Hepatocyte (in vitro differentiated cells): ENCODE measurements around the gene MUC5B. TPM values are rescaled to one million over a fixed set of nuclear protein-coding genes. Genes with fewer than 3 reads are reported as not detected.

Experiments used
- DNase-seq: peaks from one replicate; pipeline ENCODE4 v3.0.0-alpha.2; 2016; ENCODE audit warnings: low spot score
- H2AFZ ChIP-seq: fragments of 200-600 bp; sonication (generic); 2 replicates; pipeline ENCODE4 v1.6.0; 2016; ENCODE audit warnings: antibody characterized with exemption, mild to moderate bottlenecking
- H3K27ac ChIP-seq: fragments of 200-600 bp; sonication (generic); 2 replicates; pipeline ENCODE4 v1.5.1; 2016; ENCODE audit warnings: mild to moderate bottlenecking
- H3K27me3 ChIP-seq: fragments of 200-600 bp; sonication (generic); 2 replicates; pipeline ENCODE4 v1.6.1; 2016
- H3K36me3 ChIP-seq: fragments of 200-600 bp; sonication (generic); replicated peaks from 2 replicates; pipeline ENCODE4 v1.5.1; 2016; ENCODE audit warnings: low read depth; ENCODE audit not compliant: insufficient read depth
- H3K4me1 ChIP-seq: fragments of 200-600 bp; sonication (generic); 2 replicates; pipeline ENCODE4 v1.5.1; 2016; ENCODE audit warnings: mild to moderate bottlenecking, moderate library complexity; ENCODE audit not compliant: insufficient read depth
- H3K4me2 ChIP-seq: fragments of 200-600 bp; sonication (generic); 2 replicates; pipeline ENCODE4 v1.6.0; 2016
- H3K4me3 ChIP-seq: fragments of 200-600 bp; sonication (generic); 2 replicates; pipeline ENCODE4 v1.5.1; 2016; ENCODE audit warnings: mild to moderate bottlenecking
- H3K79me2 ChIP-seq: fragments of 200-600 bp; sonication (generic); 2 replicates; pipeline ENCODE4 v1.6.0; 2017; ENCODE audit warnings: mild to moderate bottlenecking
- H3K9me2 ChIP-seq: fragments of 200-600 bp; sonication (generic); replicated peaks from 2 replicates; pipeline ENCODE4 v1.6.0; 2017; ENCODE audit warnings: mild to moderate bottlenecking; ENCODE audit not compliant: insufficient read depth
- H3K9me3 ChIP-seq: fragments of 200-600 bp; sonication (generic); 2 replicates; pipeline ENCODE4 v1.5.1; 2016; ENCODE audit warnings: low read depth, mild to moderate bottlenecking
- H4K20me1 ChIP-seq: fragments of 200-600 bp; sonication (generic); 2 replicates; pipeline ENCODE4 v1.6.0; 2016; ENCODE audit warnings: mild to moderate bottlenecking; ENCODE audit not compliant: insufficient read depth, poor library complexity, severe bottlenecking
- CTCF ChIP-seq: fragments of 200-600 bp; sonication (generic); IDR thresholded peaks from 2 replicates; pipeline ENCODE4 v1.5.1; 2016; ENCODE audit warnings: antibody characterized with exemption, mild to moderate bottlenecking; ENCODE audit not compliant: poor library complexity
- EZH2 ChIP-seq: fragments of 200-600 bp; sonication (generic); IDR thresholded peaks from 2 replicates; pipeline ENCODE4 v1.6.1; 2016; ENCODE audit warnings: antibody characterized with exemption, mild to moderate bottlenecking, borderline replicate concordance
- EZH2phosphoT487 ChIP-seq: fragments of 200-600 bp; sonication (generic); IDR thresholded peaks from one replicate; pipeline ENCODE4 v1.6.1; 2018; ENCODE audit warnings: antibody characterized with exemption, mild to moderate bottlenecking, low read depth, moderate library complexity; ENCODE audit not compliant: unreplicated experiment, severe bottlenecking
- WGBS: methylation state at CpG from one replicate; pipeline ENCODE4 v1.1.6; 2016; ENCODE audit warnings: low lambda C conversion rate; ENCODE audit errors: missing lambda C conversion rate; 5-methylcytosine and 5-hydroxymethylcytosine counted together
- polyA plus RNA-seq: library from polyadenylated mRNA; unstranded; fragments of >200 nt; fragmentation: Nextera tagmentation; extraction: Ambion mirVana; gene quantifications from 2 replicates; pipeline ENCODE4 v1.2.1, GENCODE V29; 2016
- total RNA-seq: library from RNA; depleted of rRNA; stranded (reverse); fragments of >200 nt; gene quantifications from 2 replicates; pipeline ENCODE4 v1.2.3, GENCODE V29; 2014

MUC5B gene
- total and polyA plus RNA-seq, 2 experiments from 2014 or later: 0.07 to 0.15 TPM

- H3K27me3 ChIP-seq: no peaks in the 10 kb centered on the region
- H3K36me3 ChIP-seq: no peaks in the 10 kb centered on the region
- DNase-seq: no peak
- H3K79me2 ChIP-seq: no peaks in the 10 kb centered on the region
- no peaks in the 10 kb centered on the region for H3K9me3 ChIP-seq
- H3K4me1 ChIP-seq: no peaks in the 10 kb centered on the region
- 95% methylated on average over 14 of the region's 14 CpGs for WGBS
- no peak overlapping the region for H3K4me2 ChIP-seq
- H4K20me1 ChIP-seq: no peaks in the 10 kb centered on the region
- H3K9me2 ChIP-seq: no peaks in the 10 kb centered on the region
- no peak for TF ChIP-seq CTCF
- no peak for TF ChIP-seq EZH2phosphoT487
- no peak for TF ChIP-seq EZH2
- no peak overlapping the region for H3K27ac ChIP-seq
- H3K4me3 ChIP-seq: no peak overlapping the region
- no peak overlapping the region for H2AFZ ChIP-seq
These were observed 51.6 kb downstream of the MUC5B start for GRCh38 chr11:1274501-1274900.

- H3K27me3 ChIP-seq: no peaks in the 10 kb centered on the region
- no peak overlapping the region for H3K4me3 ChIP-seq
- no peaks in the 10 kb centered on the region for H4K20me1 ChIP-seq
- no peak for TF ChIP-seq EZH2
- no peak for TF ChIP-seq CTCF
- TF ChIP-seq EZH2phosphoT487: no peak
- no peak overlapping the region for H2AFZ ChIP-seq
- no peaks in the 10 kb centered on the region for H3K4me1 ChIP-seq
- DNase-seq: no peak
- H3K27ac ChIP-seq: no peak overlapping the region
- H3K4me2 ChIP-seq: no peak overlapping the region
- no peaks in the 10 kb centered on the region for H3K9me3 ChIP-seq
- no peaks in the 10 kb centered on the region for H3K9me2 ChIP-seq
- WGBS: 94% methylated on average over 17 of the region's 18 CpGs
- no peaks in the 10 kb centered on the region for H3K36me3 ChIP-seq
- H3K79me2 ChIP-seq: no peaks in the 10 kb centered on the region
These were observed 52.2 kb downstream of the MUC5B start for GRCh38 chr11:1275021-1275420.

- H3K79me2 ChIP-seq: no peaks in the 10 kb centered on the region
- TF ChIP-seq EZH2 (no peak), CTCF (no peak), EZH2phosphoT487 (no peak)
- no peaks in the 10 kb centered on the region for H3K36me3 ChIP-seq
- H4K20me1 ChIP-seq: no peaks in the 10 kb centered on the region
- no peak overlapping the region for H3K4me2 ChIP-seq
- H3K9me3 ChIP-seq: no peaks in the 10 kb centered on the region
- 98% methylated on average over 31 of the region's 32 CpGs for WGBS
- H3K4me1 ChIP-seq: no peaks in the 10 kb centered on the region
- H3K27ac ChIP-seq: no peak overlapping the region
- no peaks in the 10 kb centered on the region for H3K27me3 ChIP-seq
- no peak for DNase-seq
- H3K4me3 ChIP-seq: no peak overlapping the region
- no peaks in the 10 kb centered on the region for H3K9me2 ChIP-seq
- no peak overlapping the region for H2AFZ ChIP-seq
These were observed 53.4 kb downstream of the MUC5B start for GRCh38 chr11:1276041-1276790.
